HepG2 (cell line): ENCODE data around the gene PRRT2. TPM values are rescaled to one million over a fixed set of nuclear protein-coding genes. Genes with fewer than 3 reads are reported as not detected.

Experiments used
- ATF2 ChIP-seq: sonication (generic); formaldehyde crosslinking; IDR thresholded peaks from 2 replicates; pipeline ENCODE4 v1.4.0; 2020; ENCODE audit warnings: missing genetic modification reagents
- ATF7-NPFF ChIP-seq: sonication (generic); formaldehyde crosslinking; IDR thresholded peaks from 2 replicates; pipeline ENCODE4 v1.8.1; 2023; ENCODE audit warnings: mild to moderate bottlenecking, low read depth, missing genetic modification reagents, moderate library complexity
- BCL6 ChIP-seq: IDR thresholded peaks from 2 replicates; pipeline ENCODE4 v1.6.1; 2016; ENCODE audit warnings: missing genetic modification reagents, missing compliant biosample characterization
- DPF2 ChIP-seq: sonication (generic); formaldehyde crosslinking; IDR thresholded peaks from 2 replicates; pipeline ENCODE4 v1.4.0; 2020; ENCODE audit warnings: mild to moderate bottlenecking, low read depth, missing genetic modification reagents, borderline replicate concordance
- ELF4 ChIP-seq: sonication (generic); formaldehyde crosslinking; IDR thresholded peaks from 2 replicates; pipeline ENCODE4 v1.5.0; 2020; ENCODE audit warnings: missing genetic modification reagents, mild to moderate bottlenecking, moderate library complexity, borderline replicate concordance
- HNF4G ChIP-seq, 2 experiments: sonication (generic) in 1 of 2; formaldehyde crosslinking in 1 of 2; IDR thresholded peaks; 2 replicates each; pipeline versions ENCODE4 v1.4.0 to v1.6.1; 2011 to 2020; ENCODE audit warnings: borderline replicate concordance in 2 of 2, low read depth in 2 of 2, mild to moderate bottlenecking in 2 of 2, low read length in 1 of 2, missing genetic modification reagents in 1 of 2, moderate library complexity in 1 of 2
- KAT7 ChIP-seq: IDR thresholded peaks from 2 replicates; pipeline ENCODE4 v1.6.1; 2018; ENCODE audit warnings: borderline replicate concordance, missing compliant biosample characterization
- KAT8 ChIP-seq: IDR thresholded peaks from 2 replicates; pipeline ENCODE4 v1.6.1; 2016; ENCODE audit warnings: missing genetic modification reagents, missing compliant biosample characterization
- SAP130 ChIP-seq: IDR thresholded peaks from 2 replicates; pipeline ENCODE4 v1.6.1; 2016; ENCODE audit warnings: low read depth
- SIN3B ChIP-seq: fragments of 150-350 bp; IDR thresholded peaks from 2 replicates; pipeline ENCODE4 v1.6.1; 2014; ENCODE audit warnings: low read length
- SIX4 ChIP-seq: sonication (generic); formaldehyde crosslinking; IDR thresholded peaks from 2 replicates; pipeline ENCODE4 v1.4.0; 2020; ENCODE audit warnings: missing genetic modification reagents
- SKIL ChIP-seq: sonication (generic); formaldehyde crosslinking; IDR thresholded peaks from 2 replicates; pipeline ENCODE4 v1.8.0; 2022; ENCODE audit warnings: missing genetic modification reagents, mild to moderate bottlenecking, moderate library complexity, borderline replicate concordance
- ZC3H4 ChIP-seq: sonication (generic); formaldehyde crosslinking; IDR thresholded peaks from 2 replicates; pipeline ENCODE4 v1.4.0; 2020; ENCODE audit warnings: missing genetic modification reagents, borderline replicate concordance
- ZFP36 ChIP-seq: fragments of 150-350 bp; IDR thresholded peaks from 2 replicates; pipeline ENCODE4 v1.6.1; 2018; ENCODE audit warnings: borderline replicate concordance, low read length, low read depth; ENCODE audit not compliant: partially characterized antibody
- ZNF235 ChIP-seq: sonication (generic); formaldehyde crosslinking; IDR thresholded peaks from 2 replicates; pipeline ENCODE4 v1.8.1; 2023; ENCODE audit warnings: mild to moderate bottlenecking, missing genetic modification reagents, borderline replicate concordance
- ZNF678 ChIP-seq: sonication (generic); formaldehyde crosslinking; IDR thresholded peaks from 2 replicates; pipeline ENCODE4 v1.4.0; 2020; ENCODE audit warnings: mild to moderate bottlenecking, missing genetic modification reagents
- polyA plus RNA-seq, 8 experiments: library from polyadenylated mRNA; depleted of rRNA in 3 of 8; stranded (reverse) in 7 of 8; unstranded in 1 of 8; fragments of >200 nt; fragmentation: Illumina TruSeq in 4 of 8; extraction: Trizol in 4 of 8; gene quantifications; 2 replicates each; pipeline versions ENCODE4 v1.2.1 to v1.2.3, GENCODE V29; 2011 to 2016; ENCODE audit warnings: low read depth in 4 of 8, missing spikeins in 1 of 8, mixed read lengths in 1 of 8; ENCODE audit not compliant: insufficient read depth in 1 of 8
- total RNA-seq, 5 experiments: library from RNA; depleted of rRNA; stranded (reverse); fragments of >200 nt; fragmentation: Illumina TruSeq; extraction: Trizol; gene quantifications; 2 replicates each; pipeline ENCODE4 v1.2.3, GENCODE V29; 2016; ENCODE audit warnings: low read depth in 1 of 5
- TF ChIP-seq, protein P1 (sequence below): IDR thresholded peaks from 2 replicates; pipeline ENCODE4 v1.6.1; 2016; ENCODE audit warnings: low read depth, missing genetic modification reagents, missing compliant biosample characterization
- TF ChIP-seq, protein P2 (sequence below): sonication (generic); formaldehyde crosslinking; IDR thresholded peaks from 2 replicates; pipeline ENCODE4 v1.8.0; 2022; ENCODE audit warnings: missing genetic modification reagents, mild to moderate bottlenecking, borderline replicate concordance

The PRRT2 gene
- total and polyA plus RNA-seq, 2 of the 13 experiments (the other 11 are each of a cell fraction or from before 2014, with no cell fraction given), result 0.51 to 1.1 TPM

DNA sequence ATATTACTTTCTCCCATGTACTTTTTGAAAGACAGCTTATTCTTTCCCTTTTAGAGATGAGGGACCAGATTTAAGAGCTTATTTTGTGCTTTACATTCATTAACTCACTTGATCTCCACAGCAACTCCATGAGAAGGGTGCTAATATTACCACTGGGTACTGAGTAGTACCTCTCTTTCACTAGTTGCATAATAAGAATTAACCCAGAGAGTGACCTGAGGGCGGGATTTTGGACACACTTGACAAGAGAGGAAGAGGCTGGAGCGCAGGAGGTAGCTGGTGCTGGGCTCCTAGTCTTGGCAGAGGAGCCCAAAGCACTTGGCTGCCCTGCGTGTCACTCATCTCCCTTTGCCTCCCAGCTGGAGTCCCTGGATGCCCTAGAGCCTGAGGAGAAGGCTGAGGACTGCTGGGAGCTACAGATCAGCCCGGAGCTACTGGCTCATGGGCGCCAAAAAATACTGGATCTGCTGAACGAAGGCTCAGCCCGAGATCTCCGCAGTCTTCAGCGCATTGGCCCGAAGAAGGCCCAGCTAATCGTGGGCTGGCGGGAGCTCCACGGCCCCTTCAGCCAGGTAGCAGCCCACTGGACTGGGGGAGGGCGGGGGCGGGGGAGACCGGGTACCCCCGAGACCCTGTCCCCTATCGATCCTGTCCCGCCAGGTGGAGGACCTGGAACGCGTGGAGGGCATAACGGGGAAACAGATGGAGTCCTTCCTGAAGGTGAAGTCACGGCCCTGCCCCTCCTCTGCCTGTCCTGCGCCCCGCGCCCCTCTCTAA, 7.3 kb upstream of the PRRT2 start (continued):
- TF ChIP-seq, protein P1, sequence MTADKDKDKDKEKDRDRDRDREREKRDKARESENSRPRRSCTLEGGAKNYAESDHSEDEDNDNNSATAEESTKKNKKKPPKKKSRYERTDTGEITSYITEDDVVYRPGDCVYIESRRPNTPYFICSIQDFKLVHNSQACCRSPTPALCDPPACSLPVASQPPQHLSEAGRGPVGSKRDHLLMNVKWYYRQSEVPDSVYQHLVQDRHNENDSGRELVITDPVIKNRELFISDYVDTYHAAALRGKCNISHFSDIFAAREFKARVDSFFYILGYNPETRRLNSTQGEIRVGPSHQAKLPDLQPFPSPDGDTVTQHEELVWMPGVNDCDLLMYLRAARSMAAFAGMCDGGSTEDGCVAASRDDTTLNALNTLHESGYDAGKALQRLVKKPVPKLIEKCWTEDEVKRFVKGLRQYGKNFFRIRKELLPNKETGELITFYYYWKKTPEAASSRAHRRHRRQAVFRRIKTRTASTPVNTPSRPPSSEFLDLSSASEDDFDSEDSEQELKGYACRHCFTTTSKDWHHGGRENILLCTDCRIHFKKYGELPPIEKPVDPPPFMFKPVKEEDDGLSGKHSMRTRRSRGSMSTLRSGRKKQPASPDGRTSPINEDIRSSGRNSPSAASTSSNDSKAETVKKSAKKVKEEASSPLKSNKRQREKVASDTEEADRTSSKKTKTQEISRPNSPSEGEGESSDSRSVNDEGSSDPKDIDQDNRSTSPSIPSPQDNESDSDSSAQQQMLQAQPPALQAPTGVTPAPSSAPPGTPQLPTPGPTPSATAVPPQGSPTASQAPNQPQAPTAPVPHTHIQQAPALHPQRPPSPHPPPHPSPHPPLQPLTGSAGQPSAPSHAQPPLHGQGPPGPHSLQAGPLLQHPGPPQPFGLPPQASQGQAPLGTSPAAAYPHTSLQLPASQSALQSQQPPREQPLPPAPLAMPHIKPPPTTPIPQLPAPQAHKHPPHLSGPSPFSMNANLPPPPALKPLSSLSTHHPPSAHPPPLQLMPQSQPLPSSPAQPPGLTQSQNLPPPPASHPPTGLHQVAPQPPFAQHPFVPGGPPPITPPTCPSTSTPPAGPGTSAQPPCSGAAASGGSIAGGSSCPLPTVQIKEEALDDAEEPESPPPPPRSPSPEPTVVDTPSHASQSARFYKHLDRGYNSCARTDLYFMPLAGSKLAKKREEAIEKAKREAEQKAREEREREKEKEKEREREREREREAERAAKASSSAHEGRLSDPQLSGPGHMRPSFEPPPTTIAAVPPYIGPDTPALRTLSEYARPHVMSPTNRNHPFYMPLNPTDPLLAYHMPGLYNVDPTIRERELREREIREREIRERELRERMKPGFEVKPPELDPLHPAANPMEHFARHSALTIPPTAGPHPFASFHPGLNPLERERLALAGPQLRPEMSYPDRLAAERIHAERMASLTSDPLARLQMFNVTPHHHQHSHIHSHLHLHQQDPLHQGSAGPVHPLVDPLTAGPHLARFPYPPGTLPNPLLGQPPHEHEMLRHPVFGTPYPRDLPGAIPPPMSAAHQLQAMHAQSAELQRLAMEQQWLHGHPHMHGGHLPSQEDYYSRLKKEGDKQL (CRISPR knock-in tag), result no peak
- TF ChIP-seq KAT8 (CRISPR knock-in tag) (no peak), ZFP36 (no peak), SKIL (CRISPR knock-in tag) (no peak), SIX4 (CRISPR knock-in tag) (no peak), BCL6 (CRISPR knock-in tag) (no peak), HNF4G (IDR thresholded peaks at IDR 0.05; ENCODE audit: borderline replicate concordance, low read depth, low read length) (no peak), HNF4G (CRISPR knock-in tag; IDR thresholded peaks at IDR 0.05; ENCODE audit: borderline replicate concordance, low read depth) (no peak), DPF2 (CRISPR knock-in tag) (no peak), SAP130 (CRISPR knock-in tag) (no peak), SIN3B (no peak), ELF4 (CRISPR knock-in tag) (no peak), ATF2 (no peak), ZC3H4 (no peak; the same call in 1 of the 2 replicates), ZNF678 (CRISPR knock-in tag) (no peak), ZNF235 (CRISPR knock-in tag) (no peak), ATF7-NPFF (CRISPR knock-in tag) (no peak), KAT7 (CRISPR knock-in tag) (no peak)
- TF ChIP-seq, protein P2, sequence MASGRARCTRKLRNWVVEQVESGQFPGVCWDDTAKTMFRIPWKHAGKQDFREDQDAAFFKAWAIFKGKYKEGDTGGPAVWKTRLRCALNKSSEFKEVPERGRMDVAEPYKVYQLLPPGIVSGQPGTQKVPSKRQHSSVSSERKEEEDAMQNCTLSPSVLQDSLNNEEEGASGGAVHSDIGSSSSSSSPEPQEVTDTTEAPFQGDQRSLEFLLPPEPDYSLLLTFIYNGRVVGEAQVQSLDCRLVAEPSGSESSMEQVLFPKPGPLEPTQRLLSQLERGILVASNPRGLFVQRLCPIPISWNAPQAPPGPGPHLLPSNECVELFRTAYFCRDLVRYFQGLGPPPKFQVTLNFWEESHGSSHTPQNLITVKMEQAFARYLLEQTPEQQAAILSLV (CRISPR knock-in tag), result peak; percentile 30; the same call in 1 of the 2 replicates
